AG09309 (cell line): ENCODE data around the gene AFTPH.

Source experiments
- DNase-seq: peaks from one replicate; pipeline ENCODE4 v3.0.0-alpha.2; 2010; ENCODE audit warnings: low read depth
- H3K4me3 ChIP-seq: 2 replicates; pipeline ENCODE4 v1.5.1; 2011; ENCODE audit warnings: mild to moderate bottlenecking, low read depth, low read length, moderate library complexity; ENCODE audit not compliant: control insufficient read depth
- TF ChIP-seq, protein P1 (sequence below): IDR thresholded peaks from 2 replicates; pipeline ENCODE4 v1.5.1; 2011; ENCODE audit warnings: mild to moderate bottlenecking, low read depth, low read length, inconsistent platforms; ENCODE audit not compliant: insufficient read depth, control insufficient read depth; ENCODE audit errors: missing control alignments

AFTPH gene

DNA sequence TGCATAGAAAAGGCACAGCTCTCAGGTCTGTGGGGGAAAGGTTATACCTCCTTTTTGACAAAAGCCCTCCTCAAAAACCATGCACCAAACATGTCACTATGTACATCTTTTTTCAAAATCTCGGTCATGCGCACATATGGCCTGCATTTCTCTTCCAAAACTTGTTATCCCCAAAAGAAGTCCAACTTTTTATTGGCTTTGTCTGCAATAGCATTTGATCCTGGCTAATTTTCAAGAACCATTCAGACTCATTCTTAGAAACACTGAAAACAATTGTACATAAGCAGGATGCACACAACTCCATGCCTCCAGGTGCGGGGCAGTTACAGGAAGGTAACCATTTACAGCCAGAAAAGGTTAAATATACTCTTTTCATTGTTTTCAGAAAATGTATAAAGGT lies 107.6 kb downstream of the AFTPH start:
- DNase-seq = no peak
- TF ChIP-seq, protein P1, sequence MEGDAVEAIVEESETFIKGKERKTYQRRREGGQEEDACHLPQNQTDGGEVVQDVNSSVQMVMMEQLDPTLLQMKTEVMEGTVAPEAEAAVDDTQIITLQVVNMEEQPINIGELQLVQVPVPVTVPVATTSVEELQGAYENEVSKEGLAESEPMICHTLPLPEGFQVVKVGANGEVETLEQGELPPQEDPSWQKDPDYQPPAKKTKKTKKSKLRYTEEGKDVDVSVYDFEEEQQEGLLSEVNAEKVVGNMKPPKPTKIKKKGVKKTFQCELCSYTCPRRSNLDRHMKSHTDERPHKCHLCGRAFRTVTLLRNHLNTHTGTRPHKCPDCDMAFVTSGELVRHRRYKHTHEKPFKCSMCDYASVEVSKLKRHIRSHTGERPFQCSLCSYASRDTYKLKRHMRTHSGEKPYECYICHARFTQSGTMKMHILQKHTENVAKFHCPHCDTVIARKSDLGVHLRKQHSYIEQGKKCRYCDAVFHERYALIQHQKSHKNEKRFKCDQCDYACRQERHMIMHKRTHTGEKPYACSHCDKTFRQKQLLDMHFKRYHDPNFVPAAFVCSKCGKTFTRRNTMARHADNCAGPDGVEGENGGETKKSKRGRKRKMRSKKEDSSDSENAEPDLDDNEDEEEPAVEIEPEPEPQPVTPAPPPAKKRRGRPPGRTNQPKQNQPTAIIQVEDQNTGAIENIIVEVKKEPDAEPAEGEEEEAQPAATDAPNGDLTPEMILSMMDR = no peak
- no peak overlapping the region for H3K4me3 ChIP-seq

DNA sequence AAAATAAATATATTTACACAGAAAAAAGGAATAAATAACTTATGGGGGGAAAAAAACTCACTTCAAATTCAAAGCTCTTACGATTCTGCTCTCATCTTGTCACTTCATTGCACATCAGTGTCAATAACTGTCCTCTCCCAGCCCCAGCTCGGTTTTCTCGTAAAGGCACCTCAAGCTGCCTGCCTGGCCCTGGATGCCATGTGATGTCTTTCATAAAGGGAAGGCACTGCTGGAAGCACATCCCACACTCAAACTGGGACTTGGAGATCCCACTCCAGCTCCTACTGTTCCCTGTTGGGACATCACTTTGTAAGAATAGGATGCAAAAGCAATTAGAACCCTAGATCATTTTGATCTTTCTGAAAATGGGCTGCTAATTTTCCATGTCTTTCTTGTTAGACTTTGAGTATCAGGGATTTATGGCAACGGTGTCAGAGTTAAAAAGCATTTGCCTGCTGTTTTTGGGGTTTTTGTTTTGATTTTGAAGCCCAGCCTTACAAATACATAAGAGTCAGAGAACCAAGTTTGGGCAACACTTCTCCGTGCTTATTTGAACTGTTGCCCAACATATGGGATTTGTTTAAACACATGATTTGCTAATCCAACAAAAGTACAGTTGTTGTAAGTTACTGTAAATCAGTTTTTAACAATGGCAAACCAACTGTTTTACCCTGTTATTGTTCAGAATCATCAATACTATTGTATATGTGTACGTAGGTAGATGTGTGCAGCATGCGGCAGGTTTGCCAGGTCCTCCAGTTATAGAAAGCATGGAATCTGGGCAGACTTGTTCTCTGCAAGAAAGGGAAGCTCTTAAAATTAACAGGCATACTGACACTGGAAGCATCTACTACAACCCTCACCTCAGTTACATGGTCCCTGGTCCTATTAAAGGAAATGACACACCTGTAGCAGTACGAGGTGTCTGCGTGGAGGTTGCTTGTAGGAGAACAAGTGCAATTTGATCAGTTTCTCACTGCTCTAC lies 109.0 kb downstream of the AFTPH start:
- TF ChIP-seq, protein P1 = no peak
- no peak overlapping the region for H3K4me3 ChIP-seq
- peak; percentile 56 for DNase-seq

DNA sequence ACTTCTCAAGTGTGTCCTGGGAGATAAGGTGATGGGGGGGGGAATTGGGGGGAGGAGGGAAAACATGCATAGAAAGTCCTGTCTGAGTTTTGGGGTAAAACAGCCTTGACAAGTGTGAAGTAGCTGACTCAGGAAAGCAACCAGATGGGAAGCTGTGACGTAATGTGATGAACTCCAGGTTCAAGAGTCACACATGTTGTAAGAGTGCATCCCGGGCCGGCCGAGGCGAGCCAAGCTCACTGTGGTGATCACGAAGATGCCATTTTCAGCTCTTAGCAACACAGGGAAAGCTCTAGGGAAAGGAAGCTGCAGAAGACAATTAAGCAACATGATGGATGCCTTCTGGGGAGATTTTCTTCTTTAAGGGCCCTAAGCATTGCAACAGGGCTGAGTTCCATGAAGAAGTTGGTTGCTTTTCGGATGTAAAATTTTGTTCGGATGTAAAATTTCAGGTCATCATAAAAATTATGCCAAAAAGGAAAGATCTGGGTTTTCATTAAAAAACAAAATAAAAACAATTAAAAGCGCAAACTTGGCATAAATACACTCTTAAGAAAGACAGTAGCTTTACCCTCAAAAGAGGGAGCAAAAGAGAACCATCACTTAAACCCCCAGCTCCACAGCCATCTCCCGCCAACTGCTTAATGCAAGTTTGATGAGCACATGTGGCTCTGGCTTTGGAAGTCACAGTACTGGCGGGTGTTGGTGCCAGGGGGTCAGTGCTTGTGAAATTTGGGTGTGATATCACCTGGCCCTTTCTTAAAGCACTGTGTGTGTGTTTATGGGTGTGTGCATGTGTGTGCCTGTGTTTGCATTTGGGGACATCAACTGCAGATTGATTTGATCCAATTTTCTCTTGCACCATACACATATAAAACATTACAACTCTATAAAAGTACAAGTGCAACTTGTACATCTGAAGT lies 110.5 kb downstream of the AFTPH start:
- no peak overlapping the region for H3K4me3 ChIP-seq
- TF ChIP-seq, protein P1 = no peak
- no peak for DNase-seq

DNA sequence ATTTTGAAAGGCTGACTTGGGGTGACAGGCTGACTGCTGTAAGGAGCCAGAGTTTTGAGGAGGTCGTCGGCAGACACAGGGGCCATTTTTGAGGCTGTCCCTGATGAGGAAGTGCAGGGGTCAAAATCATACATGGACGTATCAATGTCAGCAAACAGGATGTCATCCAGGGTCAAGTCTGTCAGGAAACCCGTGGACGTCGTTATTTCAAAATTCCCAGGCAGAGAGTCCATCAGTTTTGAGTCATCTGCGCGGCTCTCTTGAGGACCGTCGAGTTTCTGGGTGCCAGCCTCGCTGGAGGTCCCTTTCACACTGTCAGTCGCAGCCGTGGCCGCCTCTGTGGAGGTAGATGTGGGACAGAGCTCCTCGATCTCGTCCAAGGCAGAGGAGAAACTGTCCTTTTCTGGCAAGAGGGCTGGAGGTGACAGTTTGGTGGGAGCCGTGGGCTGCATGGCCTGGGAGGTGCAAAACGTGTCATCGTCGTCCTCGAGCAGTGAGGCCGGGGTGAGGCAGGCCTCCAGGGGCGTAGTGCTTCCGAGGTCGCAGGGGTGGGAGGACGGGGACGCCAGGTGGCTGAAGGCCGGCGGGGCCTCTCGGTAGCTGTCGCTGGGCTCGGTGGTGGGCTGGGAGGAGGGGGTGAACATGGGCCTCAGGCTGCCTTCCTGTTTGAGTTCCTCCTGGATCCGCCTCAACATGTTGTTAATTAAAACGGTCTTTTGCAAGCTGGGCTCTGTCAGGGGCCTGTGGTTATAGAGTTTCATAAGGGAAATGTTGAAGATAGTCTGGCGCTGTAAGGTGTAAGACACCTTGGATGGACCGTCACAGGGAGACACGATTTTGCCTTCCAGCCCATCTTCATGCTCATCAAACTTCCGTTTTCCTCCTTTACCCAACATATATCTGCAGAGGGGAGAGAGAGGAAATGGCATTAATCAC lies 112.1 kb downstream of the AFTPH start:
- TF ChIP-seq, protein P1 = no peak
- no peak overlapping the region for H3K4me3 ChIP-seq
- DNase-seq = no peak

DNA sequence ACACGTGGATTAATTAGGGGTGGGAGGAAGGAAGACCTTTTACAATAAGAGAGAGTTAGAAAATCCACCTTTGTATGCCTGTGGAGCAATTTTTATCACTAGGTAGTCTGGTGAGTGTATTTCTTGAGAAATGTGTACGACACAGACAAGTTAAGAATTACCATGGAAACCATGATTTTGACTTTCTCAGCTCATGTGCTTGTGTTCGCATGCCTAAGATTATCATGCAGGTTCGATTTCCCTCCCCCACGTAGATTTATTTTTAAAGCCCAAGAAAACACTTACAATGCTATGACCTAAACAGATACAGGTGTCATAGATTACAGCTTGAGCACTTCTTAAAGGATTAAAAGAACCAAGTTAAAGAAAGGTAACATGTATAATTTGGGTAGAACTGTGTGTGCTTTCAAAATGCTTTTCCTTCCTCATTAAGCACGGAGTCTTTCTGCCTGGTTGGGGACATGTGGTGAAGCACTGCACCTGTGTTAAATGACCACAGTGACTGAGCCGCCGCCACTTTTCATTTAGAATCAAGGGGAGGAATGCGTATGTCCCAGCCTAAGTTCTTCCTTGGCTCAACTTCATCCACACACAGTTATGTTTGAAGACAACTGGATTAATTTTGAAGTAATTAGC lies 113.0 kb downstream of the AFTPH start:
- no peak for DNase-seq
- TF ChIP-seq, protein P1 = no peak
- H3K4me3 ChIP-seq = no peak overlapping the region
